Measurements from ENCODE around the gene IMPDH1. TPM values are rescaled to one million over a fixed set of nuclear protein-coding genes. Genes with fewer than 3 reads are reported as not detected.

Gene IMPDH1
- total and polyA plus RNA-seq, 10 of the 15 experiments (the other 5 are each of a cell fraction or from before 2014, with no cell fraction given), result 0.50 to 61.3 (median 41.8) TPM

DNA sequence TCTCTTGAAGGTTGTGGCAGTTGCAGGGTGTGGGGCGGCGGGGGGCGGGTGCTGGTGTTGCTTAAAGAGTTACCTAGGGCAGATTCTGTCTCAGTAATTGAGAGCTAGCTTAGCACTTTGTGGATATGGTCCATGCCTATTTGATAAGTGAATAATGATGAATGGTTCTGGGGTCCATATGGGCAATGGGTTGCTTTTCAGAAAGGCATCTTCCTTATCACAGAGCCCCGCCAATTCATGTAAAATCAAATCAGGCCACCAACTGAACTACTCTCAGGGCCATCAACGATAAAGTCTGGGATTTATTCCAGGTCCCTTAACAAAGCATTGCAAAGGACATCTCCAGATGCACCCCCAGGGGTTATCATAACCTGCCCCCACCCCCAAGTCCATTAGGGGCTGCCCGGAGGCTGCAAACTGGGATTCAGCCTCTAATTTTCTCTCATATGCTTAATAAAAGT, 46.5 kb downstream of the IMPDH1 start:
- RAD21 ChIA-PET (ENCODE audit: unreplicated experiment), result no interaction called here

DNA sequence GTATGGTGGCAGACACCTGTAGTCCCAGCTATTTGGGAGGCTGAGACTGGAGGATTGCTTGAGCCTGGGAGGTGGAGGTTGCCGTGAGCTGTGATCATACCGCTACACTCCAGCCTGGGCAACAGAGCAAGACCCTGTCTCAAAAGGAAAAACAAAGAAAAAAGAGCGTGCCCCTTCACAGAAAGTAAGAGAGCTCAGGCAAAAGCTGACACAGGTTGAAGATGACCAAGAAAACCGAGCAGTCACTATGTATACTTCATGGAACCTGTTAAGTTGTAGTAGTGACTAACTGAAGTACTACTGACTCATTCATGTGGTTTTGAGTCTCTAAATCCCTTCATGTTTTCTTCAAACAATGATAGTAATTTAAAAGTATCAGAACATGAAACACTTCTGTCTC, 47.1 kb downstream of the IMPDH1 start:
- CTCF ChIA-PET, result interaction anchor here (1.1 kb wide), 1 partner anchor 16 kb away, joined by 3 read pairs; no protein-coding TSS in a partner anchor
- peaks cover 18 to 35% of the 10 kb centered on the region in 2 experiments for H3K27me3 ChIP-seq (replicated peaks in 1 of 2; ENCODE audit: control insufficient read depth in 2 of 2, insufficient read depth in 2 of 2, low read length in 1 of 2)
- no peaks in the 10 kb centered on the region for H4K20me1 ChIP-seq (ENCODE audit: control insufficient read depth, insufficient read depth)
- no peaks in the 10 kb centered on the region for H3K9me3 ChIP-seq (replicated peaks; ENCODE audit: control insufficient read depth, insufficient read depth, low read length)
- intact Hi-C loops (cut with micrococcal nuclease; ENCODE audit: unreplicated experiment) (no loop called here), in situ Hi-C loops (cut with MboI) (no loop called here)
- RAD21 ChIA-PET (ENCODE audit: unreplicated experiment), result no interaction called here
- no peaks in the 10 kb centered on the region for H3K4me1 ChIP-seq (ENCODE audit: control insufficient read depth, insufficient read depth, low read length)
- WGBS (ENCODE audit: insufficient coverage, insufficient replicate concordance, low lambda C conversion rate, missing lambda C conversion rate), result 35% methylated on average over 4 of the region's 4 CpGs
- no peaks in the 10 kb centered on the region for H3K36me3 ChIP-seq (ENCODE audit: control insufficient read depth in 2 of 2, insufficient read depth in 2 of 2, low read length in 1 of 2)
- no peaks in the 10 kb centered on the region for H3K79me2 ChIP-seq (ENCODE audit: control insufficient read depth, insufficient read depth, low read length)
- no peak overlapping the region for H2AFZ ChIP-seq (ENCODE audit: control insufficient read depth, low read depth, low read length)
- POLR2A ChIA-PET, result no interaction called here
- H3K9ac ChIP-seq (ENCODE audit: control insufficient read depth, insufficient read depth, low read length), result no peak overlapping the region
- no TSS peak for BruUV-seq (replicated peaks)
- no peak for ATAC-seq
- SMC1A ChIA-PET (ENCODE audit: uncharacterized antibody, unreplicated experiment), result interaction anchor here (0.8 kb wide), 1 partner anchor 15 kb away, joined by 3 read pairs; no protein-coding TSS in a partner anchor
- H3K27ac ChIP-seq (ENCODE audit: control insufficient read depth, insufficient read depth), result no peak overlapping the region
- no peak overlapping the region for H3K4me3 ChIP-seq
- no peak for FAIRE-seq
- H3K4me2 ChIP-seq (ENCODE audit: control insufficient read depth, insufficient read depth), result no peak overlapping the region
- no peak for DNase-seq (ENCODE audit: low read depth, low spot score)
- TF ChIP-seq ESRRA (IDR thresholded peaks at IDR 0.05; ENCODE audit: low read length), result no peak
- TF ChIP-seq NFIC (IDR thresholded peaks at IDR 0.05; ENCODE audit: low read depth, low read length), result no peak
- no peak for TF ChIP-seq CBX3 (IDR thresholded peaks at IDR 0.05; ENCODE audit: borderline replicate concordance, low read depth)
- TF ChIP-seq, protein P1, sequence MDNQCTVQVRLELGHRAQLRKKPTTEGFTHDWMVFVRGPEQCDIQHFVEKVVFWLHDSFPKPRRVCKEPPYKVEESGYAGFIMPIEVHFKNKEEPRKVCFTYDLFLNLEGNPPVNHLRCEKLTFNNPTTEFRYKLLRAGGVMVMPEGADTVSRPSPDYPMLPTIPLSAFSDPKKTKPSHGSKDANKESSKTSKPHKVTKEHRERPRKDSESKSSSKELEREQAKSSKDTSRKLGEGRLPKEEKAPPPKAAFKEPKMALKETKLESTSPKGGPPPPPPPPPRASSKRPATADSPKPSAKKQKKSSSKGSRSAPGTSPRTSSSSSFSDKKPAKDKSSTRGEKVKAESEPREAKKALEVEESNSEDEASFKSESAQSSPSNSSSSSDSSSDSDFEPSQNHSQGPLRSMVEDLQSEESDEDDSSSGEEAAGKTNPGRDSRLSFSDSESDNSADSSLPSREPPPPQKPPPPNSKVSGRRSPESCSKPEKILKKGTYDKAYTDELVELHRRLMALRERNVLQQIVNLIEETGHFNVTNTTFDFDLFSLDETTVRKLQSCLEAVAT (IDR thresholded peaks at IDR 0.05), result no peak
- TF ChIP-seq, protein P2, sequence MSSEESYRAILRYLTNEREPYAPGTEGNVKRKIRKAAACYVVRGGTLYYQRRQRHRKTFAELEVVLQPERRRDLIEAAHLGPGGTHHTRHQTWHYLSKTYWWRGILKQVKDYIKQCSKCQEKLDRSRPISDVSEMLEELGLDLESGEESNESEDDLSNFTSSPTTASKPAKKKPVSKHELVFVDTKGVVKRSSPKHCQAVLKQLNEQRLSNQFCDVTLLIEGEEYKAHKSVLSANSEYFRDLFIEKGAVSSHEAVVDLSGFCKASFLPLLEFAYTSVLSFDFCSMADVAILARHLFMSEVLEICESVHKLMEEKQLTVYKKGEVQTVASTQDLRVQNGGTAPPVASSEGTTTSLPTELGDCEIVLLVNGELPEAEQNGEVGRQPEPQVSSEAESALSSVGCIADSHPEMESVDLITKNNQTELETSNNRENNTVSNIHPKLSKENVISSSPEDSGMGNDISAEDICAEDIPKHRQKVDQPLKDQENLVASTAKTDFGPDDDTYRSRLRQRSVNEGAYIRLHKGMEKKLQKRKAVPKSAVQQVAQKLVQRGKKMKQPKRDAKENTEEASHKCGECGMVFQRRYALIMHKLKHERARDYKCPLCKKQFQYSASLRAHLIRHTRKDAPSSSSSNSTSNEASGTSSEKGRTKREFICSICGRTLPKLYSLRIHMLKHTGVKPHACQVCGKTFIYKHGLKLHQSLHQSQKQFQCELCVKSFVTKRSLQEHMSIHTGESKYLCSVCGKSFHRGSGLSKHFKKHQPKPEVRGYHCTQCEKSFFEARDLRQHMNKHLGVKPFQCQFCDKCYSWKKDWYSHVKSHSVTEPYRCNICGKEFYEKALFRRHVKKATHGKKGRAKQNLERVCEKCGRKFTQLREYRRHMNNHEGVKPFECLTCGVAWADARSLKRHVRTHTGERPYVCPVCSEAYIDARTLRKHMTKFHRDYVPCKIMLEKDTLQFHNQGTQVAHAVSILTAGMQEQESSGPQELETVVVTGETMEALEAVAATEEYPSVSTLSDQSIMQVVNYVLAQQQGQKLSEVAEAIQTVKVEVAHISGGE (CRISPR knock-in tag; IDR thresholded peaks at IDR 0.05), result no peak
- no peak for TF ChIP-seq POLR2A (IDR thresholded peaks at IDR 0.05; ENCODE audit: low read depth, low read length)

More for the DNA sequence above, 46.5 kb downstream of the IMPDH1 start:
- Histone ChIP-seq H2AFZ (ENCODE audit: control insufficient read depth, low read depth, low read length) (no peak overlapping the region), H3K4me2 (ENCODE audit: control insufficient read depth, insufficient read depth) (no peak overlapping the region), H3K79me2 (ENCODE audit: control insufficient read depth, insufficient read depth, low read length) (no peaks in the 10 kb centered on the region), H3K27me3 (replicated peaks in 1 of 2; ENCODE audit: control insufficient read depth in 2 of 2, insufficient read depth in 2 of 2, low read length in 1 of 2) (peaks cover 18 to 35% of the 10 kb centered on the region in 2 experiments), H3K27ac (ENCODE audit: control insufficient read depth, insufficient read depth) (no peak overlapping the region), H3K9me3 (replicated peaks; ENCODE audit: control insufficient read depth, insufficient read depth, low read length) (no peaks in the 10 kb centered on the region), H3K4me1 (ENCODE audit: control insufficient read depth, insufficient read depth, low read length) (no peaks in the 10 kb centered on the region), H3K9ac (ENCODE audit: control insufficient read depth, insufficient read depth, low read length) (no peak overlapping the region), H4K20me1 (ENCODE audit: control insufficient read depth, insufficient read depth) (no peaks in the 10 kb centered on the region), H3K4me3 (no peak overlapping the region), H3K36me3 (ENCODE audit: control insufficient read depth in 2 of 2, insufficient read depth in 2 of 2, low read length in 1 of 2) (no peaks in the 10 kb centered on the region)
- DNase-seq (ENCODE audit: low read depth, low spot score) (no peak), ATAC-seq (no peak), FAIRE-seq (no peak)
- no TSS peak for BruUV-seq (replicated peaks)
- intact Hi-C loops (cut with micrococcal nuclease; ENCODE audit: unreplicated experiment) (no loop called here), in situ Hi-C loops (cut with MboI) (no loop called here)
- TF ChIP-seq EED (IDR thresholded peaks at IDR 0.05; ENCODE audit: low read depth), result no peak
- TF ChIP-seq, protein P3, sequence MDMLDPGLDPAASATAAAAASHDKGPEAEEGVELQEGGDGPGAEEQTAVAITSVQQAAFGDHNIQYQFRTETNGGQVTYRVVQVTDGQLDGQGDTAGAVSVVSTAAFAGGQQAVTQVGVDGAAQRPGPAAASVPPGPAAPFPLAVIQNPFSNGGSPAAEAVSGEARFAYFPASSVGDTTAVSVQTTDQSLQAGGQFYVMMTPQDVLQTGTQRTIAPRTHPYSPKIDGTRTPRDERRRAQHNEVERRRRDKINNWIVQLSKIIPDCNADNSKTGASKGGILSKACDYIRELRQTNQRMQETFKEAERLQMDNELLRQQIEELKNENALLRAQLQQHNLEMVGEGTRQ (IDR thresholded peaks at IDR 0.05; ENCODE audit: borderline replicate concordance, low read depth, low read length), result no peak
- TF ChIP-seq KDM1A (IDR thresholded peaks at IDR 0.05; ENCODE audit: borderline replicate concordance), result no peak
- TF ChIP-seq HCFC1 (IDR thresholded peaks at IDR 0.05; ENCODE audit: low read length), result no peak
- no peak for TF ChIP-seq RCOR1 (conservative IDR thresholded peaks at IDR 0.05; ENCODE audit: low read depth, low read length)
- TF ChIP-seq ZSCAN29 (IDR thresholded peaks at IDR 0.05), result no peak
- TF ChIP-seq BHLHE40 (IDR thresholded peaks at IDR 0.05; ENCODE audit: borderline replicate concordance in 1 of 2, low read depth in 2 of 2, low read length in 1 of 2), result no peak
- no peak for TF ChIP-seq SIX5 (IDR thresholded peaks at IDR 0.05; ENCODE audit: low read depth, low read length, severe bottlenecking)
- ChIA-PET CTCF (interaction anchor here (1.1 kb wide), 1 partner anchor 15 kb away, joined by 3 read pairs; no protein-coding TSS in a partner anchor), SMC1A (ENCODE audit: uncharacterized antibody, unreplicated experiment) (no interaction called here), POLR2A (no interaction called here)
- WGBS (ENCODE audit: insufficient coverage, insufficient replicate concordance, low lambda C conversion rate, missing lambda C conversion rate), result 69% methylated on average over 6 of the region's 6 CpGs

All from GM12878 (cell line).